HCT116 (cell line): ENCODE measurements around the gene CYP2S1. TPM values are rescaled to one million over a fixed set of nuclear protein-coding genes. Genes with fewer than 3 reads are reported as not detected.
"Not testable (repeated sequence)": the region's sequence is repeated elsewhere in the genome, so short reads cannot be mapped to it uniquely, and the experiment has no call there.

Experiments used
- ATAC-seq: fragments of 200-7000 bp; cut with Tn5 transposase; 2 replicates; pipeline ENCODE4 v1.9.1; 2020; ENCODE audit warnings: mild to moderate bottlenecking, moderate library complexity
- BruUV-seq: library from RNA; stranded (reverse); fragments of 400-500 nt; replicated peaks from 2 replicates; lab custom pipeline; 2021; lab: Mats Ljungman, UMichigan
- CTCF ChIA-PET: fragments of 300-600 bp; sonication (Branson Sonifier 250); formaldehyde crosslinking; loops from one replicate; lab custom pipeline; 2021; ENCODE audit warnings: antibody characterized with exemption; lab: Charles Lee
- POLR2A ChIA-PET: fragments of 300-600, 350-600 bp; sonication (Branson Sonifier 250); formaldehyde crosslinking; loops from one replicate; lab custom pipeline; 2021; ENCODE audit warnings: antibody characterized with exemption; lab: Charles Lee
- RAD21 ChIA-PET, 2 experiments: fragments of 300-600 bp; sonication (Branson Sonifier 250); formaldehyde crosslinking; loops; one replicate each; lab custom pipeline; 2023; ENCODE audit warnings: low total read pairs in 2 of 2; ENCODE audit not compliant: uncharacterized antibody in 2 of 2, unreplicated experiment in 2 of 2, low non-redundant PET in 1 of 2; lab: Charles Lee
- DNase-seq: peaks from one replicate; pipeline ENCODE4 v3.0.0-alpha.2; 2010; ENCODE audit warnings: low read depth, low spot score
- H2AFZ ChIP-seq: fragments of 200-600 bp; shearing (Covaris generic), sonication (generic); 2 replicates; pipeline ENCODE4 v1.6.1; 2017; ENCODE audit warnings: low read depth, mixed run types, mixed read lengths, antibody characterized with exemption, low read length; ENCODE audit not compliant: poor library complexity, severe bottlenecking
- H3K27ac ChIP-seq: 2 replicates; pipeline ENCODE4 v1.5.1; 2012; ENCODE audit warnings: low read depth, low read length
- H3K27me3 ChIP-seq: fragments of 200-600 bp; sonication (generic); 2 replicates; pipeline ENCODE4 v1.6.1; 2016; ENCODE audit warnings: mixed run types, low read length, mixed read lengths; ENCODE audit not compliant: insufficient read depth
- H3K36me3 ChIP-seq, 2 experiments: fragments of 200-500 bp in 1 of 2; fragments of 200-600 bp in 1 of 2; sonication (Bioruptor generic) in 1 of 2; sonication (generic) in 1 of 2; 2 replicates each; pipeline versions ENCODE4 v1.5.1 to v1.6.1; 2014 to 2016; ENCODE audit warnings: low read length in 2 of 2, inconsistent platforms in 1 of 2, mixed read lengths in 1 of 2, mixed run types in 1 of 2; ENCODE audit not compliant: insufficient read depth in 2 of 2, control insufficient read depth in 1 of 2
- H3K4me1 ChIP-seq, 2 experiments: fragments of 200-600 bp in 1 of 2; sonication (generic) in 1 of 2; 2 replicates each; pipeline versions ENCODE4 v1.5.1 to v1.6.1; 2012 to 2017; ENCODE audit warnings: low read length in 2 of 2, inconsistent platforms in 1 of 2, mild to moderate bottlenecking in 1 of 2, mixed read lengths in 1 of 2, mixed run types in 1 of 2, moderate library complexity in 1 of 2; ENCODE audit not compliant: insufficient read depth in 2 of 2, control insufficient read depth in 1 of 2
- H3K4me2 ChIP-seq: fragments of 200-600 bp; sonication (generic); 2 replicates; pipeline ENCODE4 v1.6.1; 2017; ENCODE audit warnings: mixed run types, low read length, mixed read lengths
- H3K4me3 ChIP-seq, 2 experiments: fragments of 200-600 bp in 1 of 2; sonication (generic) in 1 of 2; replicated peaks in 1 of 2; 2 replicates each; pipeline ENCODE4 v1.5.1; 2011 to 2016; ENCODE audit warnings: low read length in 2 of 2, control low read depth in 1 of 2, low read depth in 1 of 2, mild to moderate bottlenecking in 1 of 2, mixed read lengths in 1 of 2, mixed run types in 1 of 2
- H3K79me2 ChIP-seq: fragments of 200-600 bp; sonication (generic); 2 replicates; pipeline ENCODE4 v1.6.1; 2017; ENCODE audit warnings: mild to moderate bottlenecking, mixed run types, low read length, moderate library complexity, mixed read lengths; ENCODE audit not compliant: insufficient read depth
- H3K9ac ChIP-seq: fragments of 200-600 bp; sonication (generic); 2 replicates; pipeline ENCODE4 v1.6.1; 2016; ENCODE audit warnings: low read length, mixed read lengths
- H3K9me2 ChIP-seq: fragments of 200-600 bp; sonication (generic), shearing (Covaris generic); 2 replicates; pipeline ENCODE4 v1.6.1; 2017; ENCODE audit warnings: mixed run types, mild to moderate bottlenecking, moderate library complexity; ENCODE audit not compliant: insufficient read depth
- H3K9me3 ChIP-seq, 2 experiments: fragments of 200-500 bp in 1 of 2; fragments of 200-600 bp in 1 of 2; sonication (Bioruptor generic) in 1 of 2; sonication (generic) in 1 of 2; 2 replicates each; pipeline ENCODE4 v1.6.1; 2014 to 2017; ENCODE audit warnings: low read length in 2 of 2, mixed read lengths in 2 of 2, inconsistent platforms in 1 of 2, low read depth in 1 of 2, mild to moderate bottlenecking in 1 of 2, mixed run types in 1 of 2, moderate library complexity in 1 of 2; ENCODE audit not compliant: control insufficient read depth in 1 of 2, insufficient read depth in 1 of 2
- H4K20me1 ChIP-seq: fragments of 200-600 bp; sonication (generic), shearing (Covaris generic); 2 replicates; pipeline ENCODE4 v1.6.1; 2017; ENCODE audit warnings: mixed run types, mild to moderate bottlenecking, moderate library complexity; ENCODE audit not compliant: insufficient read depth
- RAD21 ChIP-seq: IDR thresholded peaks from 2 replicates; pipeline ENCODE4 v1.6.1; 2012; ENCODE audit warnings: low read depth, mild to moderate bottlenecking
- ZNF274 ChIP-seq: fragments of 200-500 bp; sonication (Bioruptor generic); IDR thresholded peaks from 2 replicates; pipeline ENCODE4 v1.6.1; 2014; ENCODE audit warnings: mild to moderate bottlenecking, low read depth, low read length, inconsistent platforms
- intact Hi-C: fragments of 100-400 bp; cut with micrococcal nuclease; formaldehyde crosslinking; loops from 2 replicates; pipeline ENCODE4 v1.10.0; 2022
- total RNA-seq: library from RNA; stranded (reverse); gene quantifications from one replicate; pipeline ENCODE4 v1.2.1, GENCODE V29; 2021; ENCODE audit not compliant: unreplicated experiment
- TF ChIP-seq, protein P1 (sequence below), 3 experiments: fragments of 200-600 bp in 1 of 3; sonication (generic) in 1 of 3; IDR thresholded peaks in 2 of 3; conservative IDR thresholded peaks in 1 of 3; 2 replicates each; pipeline ENCODE4 v1.5.1; 2012 to 2017; ENCODE audit warnings: low read depth in 2 of 3, low read length in 2 of 3, antibody characterized with exemption in 1 of 3, borderline replicate concordance in 1 of 3, control low read depth in 1 of 3, mild to moderate bottlenecking in 1 of 3, mixed read lengths in 1 of 3, mixed run types in 1 of 3, moderate library complexity in 1 of 3; ENCODE audit not compliant: insufficient read depth in 1 of 3

CYP2S1 gene
- total RNA-seq, 1 experiment from 2014 or later, result 17.6 TPM

DNA sequence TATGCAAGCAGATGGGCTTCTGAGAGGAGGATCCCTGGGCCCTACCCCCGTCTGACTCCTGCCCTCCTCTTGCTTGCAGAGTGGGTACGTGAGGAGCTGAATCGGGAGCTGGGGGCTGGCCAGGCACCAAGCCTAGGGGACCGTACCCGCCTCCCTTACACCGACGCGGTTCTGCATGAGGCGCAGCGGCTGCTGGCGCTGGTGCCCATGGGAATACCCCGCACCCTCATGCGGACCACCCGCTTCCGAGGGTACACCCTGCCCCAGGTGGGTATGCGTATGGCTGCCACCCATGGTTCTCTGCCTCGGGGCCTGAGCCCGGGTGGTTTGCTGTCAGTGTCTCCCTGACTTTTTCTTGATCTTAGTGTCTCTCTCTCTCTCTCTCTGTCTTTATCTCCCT lies 10.4 kb downstream of the CYP2S1 start:
- Histone ChIP-seq H3K27me3 (no peaks in the 10 kb centered on the region), H3K9me2 (no peaks in the 10 kb centered on the region), H3K4me3 (no peak overlapping the region), H2AFZ (no peak overlapping the region), H3K4me1 (0 out of 4 replicates have a peak, but pooled peaks cover 0 to 3% of the 10 kb centered on the region in 2 experiments), H3K79me2 (no peaks in the 10 kb centered on the region), H4K20me1 (no peaks in the 10 kb centered on the region), H3K9me3 (no peaks in the 10 kb centered on the region), H3K27ac (no peak overlapping the region), H3K4me2 (no peak overlapping the region), H3K36me3 (peaks cover 3 to 13% of the 10 kb centered on the region in 2 experiments; a peak in 3 of 4 replicates), H3K9ac (no peak overlapping the region)
- no TSS peak for BruUV-seq
- intact Hi-C loops, result no loop called here
- POLR2A ChIA-PET, result interaction anchor here (1.6 to 1.9 kb wide), 2 partner anchors 10 to 60 kb away, joined by 6 to 22 read pairs; partner anchors contain the start of genes CYP2S1 and HNRNPUL1
- DNase-seq, result no peak
- ATAC-seq, result no peak
- TF ChIP-seq ZNF274, result no peak
- CTCF ChIA-PET, result interaction anchor here (1.2 to 5.2 kb wide), 6 partner anchors 11 to 105 kb away, joined by 3 to 70 read pairs (median 12); partner anchors contain the start of genes CYP2S1 and HNRNPUL1
- RAD21 ChIA-PET, result interaction anchor here in 1 of 2 experiments (1.5 kb wide), 1 partner anchor 59 kb away, joined by 9 read pairs; no protein-coding TSS in a partner anchor

DNA sequence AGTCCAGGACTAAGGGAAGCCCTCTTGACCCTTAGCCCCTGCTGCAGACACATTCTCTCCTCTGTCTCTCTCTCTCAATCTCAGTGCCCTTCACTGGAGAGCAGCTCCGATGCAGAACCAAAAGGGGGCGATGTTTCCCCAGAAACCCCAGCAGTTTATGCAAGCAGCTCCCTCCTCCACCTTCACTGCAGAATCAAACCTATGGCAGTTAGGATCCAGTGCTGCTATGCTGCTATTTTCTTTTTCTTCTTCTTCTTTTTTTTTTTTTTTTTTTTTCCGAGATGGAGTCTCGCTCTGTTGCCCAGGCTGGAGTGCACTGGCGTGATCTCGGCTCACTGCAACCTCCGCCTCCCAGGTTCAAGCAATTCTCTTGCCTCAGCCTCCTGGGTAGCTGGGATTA lies 11.3 kb downstream of the CYP2S1 start:
- not testable (repeated sequence) for H3K9ac ChIP-seq, H2AFZ ChIP-seq, H3K36me3 ChIP-seq, H3K4me3 ChIP-seq, H3K4me1 ChIP-seq, H3K27ac ChIP-seq, H3K4me2 ChIP-seq, H3K79me2 ChIP-seq, H3K9me3 ChIP-seq, H3K9me2 ChIP-seq, H4K20me1 ChIP-seq, BruUV-seq, H3K27me3 ChIP-seq
- DNase-seq, result peak; percentile 75
- CTCF ChIA-PET, result interaction anchor here (0.6 to 5.2 kb wide), 21 partner anchors 12 to 455 kb away, joined by 3 to 70 read pairs (median 3); partner anchors contain the start of genes AXL, B9D2, CYP2S1 and HNRNPUL1
- intact Hi-C loops, result loop anchor here (1.0 kb wide), 2 partner anchors 58 to 104 kb away; no protein-coding TSS in a partner anchor
- POLR2A ChIA-PET, result interaction anchor here (0.8 to 1.6 kb wide), 2 partner anchors 14 to 59 kb away, joined by 3 to 22 read pairs; partner anchors contain the start of gene HNRNPUL1
- RAD21 ChIA-PET, result interaction anchor here (0.6 to 1.5 kb wide), 7 partner anchors 39 to 230 kb away, joined by 3 to 22 read pairs (median 4); partner anchors contain the start of gene HNRNPUL1 (in 1 of the 2)
- TF ChIP-seq RAD21, result peak; percentile 98
- TF ChIP-seq, protein P1, sequence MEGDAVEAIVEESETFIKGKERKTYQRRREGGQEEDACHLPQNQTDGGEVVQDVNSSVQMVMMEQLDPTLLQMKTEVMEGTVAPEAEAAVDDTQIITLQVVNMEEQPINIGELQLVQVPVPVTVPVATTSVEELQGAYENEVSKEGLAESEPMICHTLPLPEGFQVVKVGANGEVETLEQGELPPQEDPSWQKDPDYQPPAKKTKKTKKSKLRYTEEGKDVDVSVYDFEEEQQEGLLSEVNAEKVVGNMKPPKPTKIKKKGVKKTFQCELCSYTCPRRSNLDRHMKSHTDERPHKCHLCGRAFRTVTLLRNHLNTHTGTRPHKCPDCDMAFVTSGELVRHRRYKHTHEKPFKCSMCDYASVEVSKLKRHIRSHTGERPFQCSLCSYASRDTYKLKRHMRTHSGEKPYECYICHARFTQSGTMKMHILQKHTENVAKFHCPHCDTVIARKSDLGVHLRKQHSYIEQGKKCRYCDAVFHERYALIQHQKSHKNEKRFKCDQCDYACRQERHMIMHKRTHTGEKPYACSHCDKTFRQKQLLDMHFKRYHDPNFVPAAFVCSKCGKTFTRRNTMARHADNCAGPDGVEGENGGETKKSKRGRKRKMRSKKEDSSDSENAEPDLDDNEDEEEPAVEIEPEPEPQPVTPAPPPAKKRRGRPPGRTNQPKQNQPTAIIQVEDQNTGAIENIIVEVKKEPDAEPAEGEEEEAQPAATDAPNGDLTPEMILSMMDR (IDR thresholded peaks at IDR 0.05 in 2 of 3, conservative IDR thresholded peaks at IDR 0.05 in 1 of 3; ENCODE audit: borderline replicate concordance in 1 of 3, insufficient read depth in 1 of 3, low read depth in 2 of 3, low read length in 2 of 3), result peak; percentile 89 to 94 (median 93)
- TF ChIP-seq, all 23 proteins: peak for 2; not testable (repeated sequence) for 21
- peak; percentile 99 for ATAC-seq
